ENCODE results near the gene OCIAD1. TPM values are rescaled to one million over a fixed set of nuclear protein-coding genes. Genes with fewer than 3 reads are reported as not detected.
"Not testable (repeated sequence)": the region's sequence is repeated elsewhere in the genome, so short reads cannot be mapped to it uniquely, and the experiment has no call there.

OCIAD1 gene
- total and polyA plus RNA-seq, 9 donors: 73.4 to 241 (median 112) TPM

GRCh38 chr4:48799157-48799556, 31.7 kb upstream of the OCIAD1 start:
- intact Hi-C loops (cut with DNase I): no loop called here
- Histone ChIP-seq H3K4me1 (ENCODE audit: insufficient read depth) (no peaks in the 10 kb centered on the region), H3K36me3 (no peaks in the 10 kb centered on the region), H3K27ac (no peak overlapping the region), H3K9me3 (no peaks in the 10 kb centered on the region), H3K4me3 (no peak overlapping the region), H3K27me3 (no peaks in the 10 kb centered on the region)
- DNase-seq: no peak
- TF ChIP-seq CTCF (IDR thresholded peaks at IDR 0.05) (no peak), EP300 (IDR thresholded peaks at IDR 0.05) (no peak), POLR2A (IDR thresholded peaks at IDR 0.05) (no peak)
- WGBS, 3 donors: 16 to 33% (median 20%) methylated on average over 2 of the region's 2 CpGs

GRCh38 chr4:48800155-48800554, 30.7 kb upstream of the OCIAD1 start:
- not testable (repeated sequence) for H3K4me1 ChIP-seq (ENCODE audit: insufficient read depth); H3K9me3 ChIP-seq; H3K4me3 ChIP-seq; H3K36me3 ChIP-seq; DNase-seq; H3K27me3 ChIP-seq; H3K27ac ChIP-seq
- WGBS, 3 donors: 81 to 92% (median 88%) methylated on average over 2 of the region's 2 CpGs
- intact Hi-C loops (cut with DNase I): loop anchor here in 1 of 4 donors (2.0 kb wide), 1 partner anchor 73 kb away; no protein-coding TSS in a partner anchor

GRCh38 chr4:48801016-48801715, 29.7 kb upstream of the OCIAD1 start:
- no peak overlapping the region for H3K27ac ChIP-seq
- TF ChIP-seq CTCF (IDR thresholded peaks at IDR 0.05): no peak
- no peak for TF ChIP-seq POLR2A (IDR thresholded peaks at IDR 0.05)
- H3K9me3 ChIP-seq: no peaks in the 10 kb centered on the region
- no peaks in the 10 kb centered on the region for H3K27me3 ChIP-seq
- DNase-seq: no peak
- H3K4me3 ChIP-seq: no peak overlapping the region
- intact Hi-C loops (cut with DNase I): loop anchor here in 1 of 4 donors (2.0 kb wide), 1 partner anchor 74 kb away; no protein-coding TSS in a partner anchor
- H3K36me3 ChIP-seq: no peaks in the 10 kb centered on the region
- no peaks in the 10 kb centered on the region for H3K4me1 ChIP-seq (ENCODE audit: insufficient read depth)
- 44 to 61% (median 51%) methylated on average over 3 of the region's 3 CpGs for WGBS, 3 donors

GRCh38 chr4:48804584-48805301, 26.1 kb upstream of the OCIAD1 start:
- Histone ChIP-seq H3K27ac (no peak overlapping the region), H3K9me3 (no peaks in the 10 kb centered on the region), H3K27me3 (no peaks in the 10 kb centered on the region), H3K36me3 (no peaks in the 10 kb centered on the region), H3K4me3 (no peak overlapping the region), H3K4me1 (ENCODE audit: insufficient read depth) (no peaks in the 10 kb centered on the region)
- DNase-seq: no peak
- TF ChIP-seq CTCF (IDR thresholded peaks at IDR 0.05) (no peak), EP300 (IDR thresholded peaks at IDR 0.05) (no peak), POLR2A (IDR thresholded peaks at IDR 0.05) (no peak)
- intact Hi-C loops (cut with DNase I): no loop called here
- 78 to 84% (median 79%) methylated on average over 8 of the region's 8 CpGs for WGBS, 3 donors

GRCh38 chr4:48812866-48813265, 18.0 kb upstream of the OCIAD1 start:
- Histone ChIP-seq H3K27ac (no peak overlapping the region), H3K9me3 (no peaks in the 10 kb centered on the region), H3K36me3 (no peaks in the 10 kb centered on the region), H3K4me1 (ENCODE audit: insufficient read depth) (no peaks in the 10 kb centered on the region), H3K4me3 (no peak overlapping the region), H3K27me3 (no peaks in the 10 kb centered on the region)
- 70 to 76% (median 74%) methylated on average over 6 of the region's 6 CpGs for WGBS, 3 donors
- intact Hi-C loops (cut with DNase I): no loop called here
- DNase-seq: no peak
- TF ChIP-seq POLR2A (IDR thresholded peaks at IDR 0.05) (no peak), EP300 (IDR thresholded peaks at IDR 0.05) (no peak), CTCF (IDR thresholded peaks at IDR 0.05) (no peak)
